ENCODE measurements around the gene ADGRG3. TPM values are rescaled to one million over a fixed set of nuclear protein-coding genes. Genes with fewer than 3 reads are reported as not detected.

Gene ADGRG3
- total and polyA plus RNA-seq, 2 experiments from 2014 or later, result not detected

- TF ChIP-seq ZNF462 (CRISPR knock-in tag; IDR thresholded peaks at IDR 0.05), result no peak
- TF ChIP-seq STAT1 (IDR thresholded peaks at IDR 0.05; ENCODE audit: unreplicated experiment), result no peak
- no peak for TF ChIP-seq CREB1 (CRISPR knock-in tag; IDR thresholded peaks at IDR 0.05; ENCODE audit: low read depth)
Observed at GRCh38 chr16:57637424-57637823, 30.7 kb upstream of the ADGRG3 start (continued).

- Histone ChIP-seq H3K9me2 (ENCODE audit: insufficient read depth) (no peaks in the 10 kb centered on the region), H3F3A (replicated peaks; ENCODE audit: low read depth) (no peaks in the 10 kb centered on the region), H3K36me3 (ENCODE audit: insufficient read depth) (no peaks in the 10 kb centered on the region), H3K27me3 (ENCODE audit: insufficient read depth) (no peaks in the 10 kb centered on the region), H3K4me2 (no peak overlapping the region), H4K20me1 (replicated peaks; ENCODE audit: insufficient read depth) (no peaks in the 10 kb centered on the region; the same call in 1 of the 2 replicates), H3K27ac (ENCODE audit: low read depth) (no peak overlapping the region), H2AFZ (no peak overlapping the region), H3K4me3 (no peak overlapping the region), H3K79me2 (replicated peaks; ENCODE audit: insufficient read depth) (no peaks in the 10 kb centered on the region), H3K4me1 (ENCODE audit: insufficient read depth) (no peaks in the 10 kb centered on the region; the same call in 1 of the 2 replicates)
- Mint-ChIP-seq H3K9me3 (no peaks in the 10 kb centered on the region), H3K4me1 (peaks cover 8% of the 10 kb centered on the region; the same call in 2 of the 3 replicates), H3K36me3 (ENCODE audit: low read depth) (no peaks in the 10 kb centered on the region), H3K4me3 (no peak overlapping the region), H3K27ac (no peak overlapping the region), H3K27me3 (ENCODE audit: insufficient read depth, low read depth, poor library complexity) (peaks cover 16% of the 10 kb centered on the region)
- DNase-seq (ENCODE audit: low spot score) (no peak), ATAC-seq (no peak)
- no peak for TF ChIP-seq EZH2phosphoT487 (IDR thresholded peaks at IDR 0.05; ENCODE audit: unreplicated experiment)
- TF ChIP-seq ZNF331 (CRISPR knock-in tag; IDR thresholded peaks at IDR 0.05; ENCODE audit: low read depth), result no peak
- no peak for TF ChIP-seq REST (IDR thresholded peaks at IDR 0.05; ENCODE audit: unreplicated experiment)
- TF ChIP-seq JUNB (IDR thresholded peaks at IDR 0.05; ENCODE audit: unreplicated experiment), result no peak
- TF ChIP-seq EZH2 (IDR thresholded peaks at IDR 0.05; ENCODE audit: low read depth, unreplicated experiment), result no peak
- TF ChIP-seq CTCF (conservative IDR thresholded peaks at IDR 0.05; ENCODE audit: low read depth in 2 of 2), result no peak
- no peak for TF ChIP-seq POLR2AphosphoS5 (IDR thresholded peaks at IDR 0.05; ENCODE audit: low read depth)
- TF ChIP-seq ZNF114 (CRISPR knock-in tag; IDR thresholded peaks at IDR 0.05), result no peak
- no peak for TF ChIP-seq CREB1 (CRISPR knock-in tag; IDR thresholded peaks at IDR 0.05; ENCODE audit: low read depth)
Observed at GRCh38 chr16:57637965-57638364, 30.1 kb upstream of the ADGRG3 start.

All from GM23338 (cell line).